Activated naive CD4-positive, alpha-beta T cell treated with Interleukin-2 at 50 U/mL for 16 hours (primary cell): ENCODE measurements around the gene ARMC10.
"Not testable (repeated sequence)": the region's sequence is repeated elsewhere in the genome, so short reads cannot be mapped to it uniquely, and the experiment has no call there.

Source experiments
- DNase-seq: peaks from one replicate; pipeline ENCODE4 v3.0.0-alpha.2; 2020

ARMC10 gene

DNA sequence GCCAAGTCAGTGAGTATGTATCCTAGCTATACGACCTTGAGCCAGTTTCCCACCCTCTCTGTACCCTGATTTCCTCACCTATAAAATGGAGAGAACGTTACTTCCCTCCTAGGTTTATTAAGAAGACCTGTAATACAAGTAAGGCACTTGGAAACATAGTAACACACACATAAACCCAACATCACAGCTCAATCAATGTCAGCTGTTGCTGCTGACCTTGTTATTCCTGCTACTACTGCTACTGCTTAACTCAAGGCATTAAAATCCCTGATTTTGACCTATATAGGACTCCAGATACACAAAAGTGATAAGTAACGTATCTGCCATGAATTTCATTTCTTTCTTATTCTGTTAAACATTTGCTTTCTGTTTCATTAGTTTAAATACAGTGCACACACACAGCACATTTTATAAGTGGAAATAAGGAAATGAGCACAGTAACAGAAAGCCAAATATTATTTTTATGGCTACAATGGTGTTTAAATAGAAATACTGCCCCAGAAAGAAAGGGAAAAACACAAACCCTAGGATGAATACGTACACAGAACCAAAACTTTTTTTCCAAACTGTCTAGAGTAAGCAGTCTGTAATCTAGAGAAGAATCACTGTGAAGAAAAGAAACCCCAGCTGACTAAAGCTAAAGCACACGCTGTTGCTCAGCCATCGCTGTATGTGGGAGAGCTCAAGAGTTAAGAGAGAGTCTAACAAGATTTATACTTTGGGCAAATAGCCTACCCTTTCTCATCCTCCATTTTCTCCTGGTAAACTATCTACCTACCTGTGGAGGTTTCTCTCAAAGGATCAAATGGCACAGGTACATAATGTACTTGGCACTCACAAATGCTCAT, 55.0 kb downstream of the ARMC10 start:
- DNase-seq = no peak

DNA sequence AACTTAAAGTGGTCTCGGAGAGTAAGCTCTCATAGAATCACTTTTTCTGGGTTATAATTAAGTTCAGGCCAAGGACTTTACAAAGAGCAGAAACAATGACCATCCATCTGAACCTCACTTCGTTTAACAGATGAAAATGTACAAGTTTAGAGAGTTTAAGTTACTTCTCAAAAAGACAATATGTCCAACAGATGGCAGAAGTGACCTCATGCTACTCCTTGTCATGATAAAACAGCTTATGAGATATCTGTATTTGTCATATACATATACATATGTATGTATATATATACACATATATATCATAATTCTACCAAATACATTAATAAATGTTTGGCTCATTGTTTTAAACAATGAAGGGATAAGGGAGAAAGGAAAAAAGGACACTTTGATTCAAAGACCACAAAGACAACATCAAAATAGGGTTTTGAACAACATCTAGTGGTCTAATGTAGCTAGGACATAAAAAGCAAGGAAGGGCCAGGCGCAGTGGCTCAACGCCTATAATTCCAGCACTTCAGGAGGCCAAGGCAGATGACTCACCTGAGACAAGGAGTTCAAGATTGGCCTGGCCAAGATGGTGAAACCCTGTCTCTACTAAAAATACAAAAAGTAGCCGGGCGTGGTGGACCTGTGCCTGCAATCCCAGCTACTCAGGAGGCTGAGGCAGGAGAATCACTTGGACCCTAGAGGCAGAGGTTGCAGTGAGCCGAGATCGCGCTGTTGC, 56.1 kb downstream of the ARMC10 start:
- no peak for DNase-seq

DNA sequence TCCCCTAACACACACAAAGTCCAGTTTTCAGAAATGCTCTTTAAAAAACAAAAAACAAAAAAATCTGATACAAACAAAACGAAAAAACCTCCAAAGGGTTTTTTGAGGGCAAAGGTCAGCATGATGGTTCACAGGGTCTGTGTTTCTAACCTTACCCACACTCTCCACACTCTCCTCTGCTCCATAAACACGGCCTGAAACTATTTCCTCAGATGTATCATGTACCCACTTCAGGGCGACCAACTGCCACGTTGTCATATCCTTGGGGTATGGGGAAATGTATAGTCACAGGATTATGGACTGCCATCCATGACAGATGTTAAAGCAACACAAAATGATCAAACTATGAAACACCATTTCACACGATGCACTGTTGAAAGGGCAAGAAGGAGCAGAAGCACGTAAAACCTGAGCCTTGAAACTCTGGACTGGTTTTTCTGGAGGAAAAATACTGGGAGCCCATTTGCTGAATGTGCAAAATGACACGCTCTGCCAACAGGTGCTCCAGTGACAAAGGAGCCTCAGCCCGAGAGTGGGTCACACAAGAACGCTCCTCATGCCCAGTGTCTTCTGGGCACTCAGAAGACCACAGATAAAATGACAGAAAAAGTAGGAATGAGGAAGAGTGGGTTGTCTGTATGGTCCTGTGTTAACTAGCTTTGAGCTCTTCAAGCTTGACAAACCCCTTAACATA, 58.2 kb downstream of the ARMC10 start:
- no peak for DNase-seq

DNA sequence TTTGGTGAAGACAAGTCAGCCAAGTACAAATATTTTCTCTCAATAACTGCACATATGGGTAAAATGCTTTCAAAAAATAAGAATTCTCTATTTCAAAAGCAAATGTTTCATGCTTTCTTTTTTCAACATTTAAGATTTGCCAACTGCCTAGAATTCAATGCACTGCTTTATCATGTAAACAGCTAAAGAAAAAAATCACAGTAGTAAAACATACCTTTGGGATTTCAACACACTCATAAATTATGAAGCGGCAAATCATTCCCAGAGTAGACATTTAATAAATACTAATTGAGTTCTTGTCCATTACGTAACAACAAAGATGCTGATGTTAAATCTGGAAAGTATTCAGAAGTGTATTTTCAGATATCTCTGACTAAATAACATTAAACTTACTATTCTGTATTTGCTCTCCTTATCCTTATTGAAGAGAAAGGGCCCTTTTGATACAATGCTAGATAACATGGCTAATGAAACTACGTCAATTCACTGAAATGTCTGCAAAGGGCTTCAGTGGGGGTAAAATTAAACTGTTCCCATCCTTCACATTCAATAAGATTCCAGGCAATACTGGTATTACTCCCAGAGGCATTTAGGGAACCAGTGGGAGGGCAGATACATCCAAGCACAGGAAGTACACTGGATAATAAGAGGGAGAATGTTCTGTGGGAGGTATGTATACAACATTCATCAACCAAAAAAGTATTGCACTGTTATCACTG, 60.1 kb downstream of the ARMC10 start:
- no peak for DNase-seq

DNA sequence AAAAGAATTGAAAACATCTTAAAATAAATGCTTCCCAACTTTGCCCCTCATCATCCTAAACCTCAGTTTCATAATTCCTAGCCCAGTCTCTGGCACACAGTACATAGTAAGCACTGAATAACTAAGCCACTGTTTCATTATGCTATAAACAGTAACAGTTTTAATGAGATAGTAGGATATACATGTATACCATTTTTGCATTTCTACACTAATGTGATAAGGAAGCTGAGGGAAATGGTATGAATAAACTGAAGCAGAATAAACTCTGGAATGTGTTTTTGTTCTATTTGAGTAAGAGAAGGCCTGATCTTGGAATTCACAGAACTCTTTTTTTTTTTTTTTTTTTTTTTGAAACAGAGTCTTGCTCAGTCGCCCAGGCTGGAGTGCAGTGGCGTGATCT, 65.1 kb downstream of the ARMC10 start:
- DNase-seq = no peak

DNA sequence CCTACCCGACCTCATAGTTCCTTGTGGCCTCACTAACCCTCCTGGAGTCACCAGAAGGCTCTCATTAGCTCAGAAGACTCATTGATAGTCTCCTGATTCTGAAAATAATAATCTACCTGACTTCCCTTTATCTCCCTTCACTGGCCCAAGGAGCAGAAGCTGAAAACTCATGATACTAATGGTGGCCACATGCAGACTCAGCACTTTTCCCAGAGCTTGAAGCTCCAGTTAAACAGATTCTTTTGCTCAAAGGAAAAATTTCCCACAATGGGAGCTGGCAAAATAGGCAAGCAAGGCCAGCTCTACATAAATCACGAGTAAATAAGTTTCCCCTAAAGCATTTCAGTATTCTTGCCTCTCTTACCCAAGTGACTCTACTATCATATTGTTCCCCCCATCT, 65.7 kb downstream of the ARMC10 start:
- no peak for DNase-seq

DNA sequence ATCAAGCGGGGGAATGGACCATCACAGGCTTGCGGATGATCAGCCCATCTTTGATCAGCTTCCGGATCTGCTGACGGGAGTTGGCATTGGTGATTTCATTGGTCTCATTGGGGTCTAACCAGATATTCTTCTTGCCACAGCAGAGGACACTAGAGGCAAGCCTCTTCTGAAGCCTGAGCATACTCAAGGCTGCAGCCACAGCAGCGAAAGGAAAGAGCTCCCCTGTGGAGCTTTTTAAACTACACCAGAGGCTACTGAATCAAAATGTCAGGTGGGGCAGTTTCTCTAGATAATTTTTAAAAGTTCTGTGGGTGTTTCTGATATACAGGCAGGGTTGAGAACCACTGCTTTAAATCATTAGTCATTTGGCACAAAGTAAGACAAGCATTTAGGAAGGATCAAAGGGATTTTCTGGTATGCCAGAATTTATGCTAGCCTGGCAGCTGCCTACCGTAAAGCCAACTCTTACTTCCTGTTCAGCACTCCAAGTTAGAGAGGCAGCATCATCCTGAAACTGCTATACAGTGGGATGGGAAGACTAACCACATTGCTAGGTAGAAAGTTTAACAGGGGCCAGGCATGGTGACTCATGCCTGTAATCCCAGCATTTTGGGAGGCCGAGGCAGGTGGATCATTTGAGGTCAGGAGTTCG, 66.9 kb downstream of the ARMC10 start:
- DNase-seq = no peak

DNA sequence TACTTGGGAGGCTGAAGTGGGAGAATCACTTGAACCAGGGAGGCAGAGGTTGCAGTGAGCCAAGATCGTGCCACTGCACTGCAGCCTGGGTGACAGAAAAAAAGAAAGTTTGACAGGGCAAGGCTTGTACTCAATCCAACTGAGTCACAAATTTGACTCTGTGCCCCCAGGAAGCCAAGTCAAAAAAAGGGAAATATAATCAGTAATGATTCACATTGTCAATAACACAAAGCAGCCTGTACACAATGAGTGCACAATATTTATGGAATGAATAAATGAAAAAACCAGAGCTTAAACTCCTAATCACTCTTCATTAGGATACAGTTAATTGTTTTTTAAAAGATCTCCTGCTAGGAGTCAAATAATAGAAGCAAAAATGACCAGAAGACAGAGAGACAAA, 67.6 kb downstream of the ARMC10 start:
- no peak for DNase-seq

DNA sequence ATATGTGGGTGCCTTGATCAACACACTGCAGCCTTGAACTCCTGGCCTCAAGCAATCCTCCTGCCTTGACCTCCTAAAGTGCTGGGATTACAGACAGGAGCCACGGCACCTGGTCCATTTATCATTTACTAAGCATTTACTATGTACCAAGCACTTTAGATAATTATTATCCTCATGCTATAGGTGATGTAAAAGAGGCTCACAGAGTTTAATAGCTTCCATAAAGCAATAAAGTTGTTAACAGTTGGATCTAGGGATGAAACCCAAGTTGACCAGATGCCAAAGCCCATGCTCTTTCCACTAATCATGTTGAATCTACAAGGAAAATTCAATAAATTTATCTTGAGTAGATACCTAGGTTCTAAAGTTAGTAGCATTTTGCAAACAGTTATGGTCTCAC, 68.9 kb downstream of the ARMC10 start:
- no peak for DNase-seq

DNA sequence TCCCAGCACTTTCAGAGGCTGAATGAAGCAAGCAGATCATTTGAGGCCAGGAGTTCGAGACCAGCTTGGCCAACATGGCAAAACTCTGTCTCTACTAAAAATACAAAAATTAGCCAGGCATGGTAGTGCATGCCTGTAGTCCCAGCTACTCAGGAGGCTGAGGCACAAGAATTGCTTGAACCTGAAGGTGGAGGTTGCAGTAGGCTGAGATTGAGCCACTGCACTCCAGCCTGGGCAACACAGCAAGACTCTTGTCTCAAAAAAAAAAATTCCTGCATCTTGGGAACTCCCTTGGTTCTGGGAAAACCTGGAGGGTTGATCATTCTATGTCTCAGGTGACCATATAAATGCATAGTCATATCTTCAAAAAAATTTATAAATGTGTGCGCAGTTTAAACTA, 69.8 kb downstream of the ARMC10 start:
- not testable (repeated sequence) for DNase-seq

DNA sequence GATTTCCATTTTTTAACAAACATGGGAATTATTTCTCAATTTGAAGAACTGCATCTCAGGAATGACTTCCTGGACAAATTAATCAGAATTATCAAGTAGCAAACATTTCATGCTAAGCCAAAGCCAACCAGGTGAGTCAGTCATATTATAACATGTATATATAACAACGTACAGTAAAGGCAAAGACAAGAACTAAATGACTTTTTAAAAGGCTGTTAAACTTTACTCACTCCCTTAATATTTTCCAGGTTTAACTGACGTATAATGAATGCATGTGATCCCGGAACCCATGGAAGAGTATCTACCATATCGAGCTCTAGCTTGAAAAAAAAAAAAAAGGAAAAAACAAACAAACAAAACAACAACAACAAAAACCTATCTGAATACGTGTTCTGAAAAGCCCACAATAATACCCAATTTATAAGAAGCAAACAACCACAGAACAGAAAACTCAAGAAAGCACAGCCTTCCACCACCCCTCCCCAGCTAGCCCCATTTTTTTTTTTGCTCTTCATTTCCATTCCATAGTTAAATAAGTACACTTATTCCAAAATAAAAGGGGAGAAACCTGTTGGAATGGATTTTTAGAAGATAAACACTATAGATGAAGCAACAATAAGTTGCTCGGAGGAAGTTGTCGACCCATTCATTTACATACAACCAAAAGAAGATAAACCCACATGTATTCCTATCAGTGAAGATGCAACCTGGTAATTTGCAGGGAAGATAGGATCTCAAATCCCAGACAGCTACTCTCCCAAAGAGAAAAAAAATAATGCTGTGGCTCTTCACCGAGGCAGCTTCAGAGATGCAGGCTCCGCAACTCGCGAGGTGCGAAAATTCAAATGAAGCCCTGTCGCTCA, 73.4 kb downstream of the ARMC10 start:
- no peak for DNase-seq
